Stimulated activated naive B cell treated with anti-CD40 and anti-IgM and Interleukin-4, amounts not matched to agents 10 μg/mL and 1 μg/mL and 100 μg/mL, for 72 hours (primary cell): Measurements from ENCODE around the gene CEP83.
A peak's percentile ranks its signal among the peaks of the same experiment; 100 is the strongest.

Source experiments
- ATAC-seq, 2 donors: fragments of 150-1000 bp; cut with Tn5 transposase; replicated peaks; 2 replicates each; pipeline ENCODE4 v1.10.0; 2021; ENCODE audit warnings: moderate library complexity in 1 of 2
- DNase-seq: peaks from one replicate; pipeline ENCODE4 v3.0.0; 2021
- H3K27ac Mint-ChIP-seq: one replicate; pipeline ENCODE4 v1.8.0; 2022; ENCODE audit warnings: mild to moderate bottlenecking, mixed read lengths
- H3K27me3 Mint-ChIP-seq, 2 donors: one replicate each; pipeline ENCODE4 v1.8.0; 2022; ENCODE audit warnings: mixed read lengths in 2 of 2
- H3K36me3 Mint-ChIP-seq, 2 donors: one replicate each; pipeline ENCODE4 v1.8.0; 2022; ENCODE audit warnings: mixed read lengths in 2 of 2, mild to moderate bottlenecking in 1 of 2
- H3K4me1 Mint-ChIP-seq, 2 donors: one replicate each; pipeline ENCODE4 v1.8.0; 2022; ENCODE audit warnings: mixed read lengths in 2 of 2, mild to moderate bottlenecking in 1 of 2
- H3K4me3 Mint-ChIP-seq, 2 donors: one replicate each; pipeline ENCODE4 v1.8.0; 2022; ENCODE audit warnings: mild to moderate bottlenecking in 2 of 2, mixed read lengths in 2 of 2, moderate library complexity in 1 of 2
- H3K9me3 Mint-ChIP-seq, 2 donors: one replicate each; pipeline ENCODE4 v1.8.0; 2022; ENCODE audit warnings: mixed read lengths in 2 of 2, mild to moderate bottlenecking in 1 of 2

Gene CEP83

DNA sequence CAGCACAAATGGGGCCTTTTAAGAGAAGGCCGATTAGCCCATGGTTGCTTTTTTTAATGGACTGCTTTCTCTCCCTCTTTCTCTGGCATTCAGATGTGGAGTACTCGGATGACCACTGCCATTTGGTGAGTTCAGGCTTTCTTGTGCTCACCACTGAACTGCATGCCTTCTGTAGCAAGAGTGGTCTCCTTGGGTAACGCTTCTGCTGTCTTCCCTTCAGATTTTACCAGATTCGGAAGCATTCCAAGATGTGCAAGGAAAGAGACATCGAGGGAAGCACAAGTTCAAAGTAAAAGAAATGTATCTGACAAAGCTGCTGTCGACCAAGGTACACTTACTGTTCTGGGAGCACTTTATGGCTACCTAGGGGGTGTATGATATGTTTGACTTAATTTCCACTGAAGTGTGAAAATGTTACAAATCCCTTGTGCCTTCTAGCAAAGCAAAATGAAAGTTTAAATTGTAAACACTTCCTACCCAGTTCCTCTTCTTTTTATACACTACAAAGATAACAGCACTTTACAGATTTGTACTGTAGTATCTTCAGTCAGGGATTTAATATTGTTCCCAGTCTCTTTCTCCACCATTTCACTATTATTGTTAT lies 162.5 kb downstream of the CEP83 start:
- peaks cover 60 to 75% of the 10 kb centered on the region in 2 donors for H3K36me3 Mint-ChIP-seq
- peaks cover 46 to 59% of the 10 kb centered on the region in 2 donors for H3K4me1 Mint-ChIP-seq
- ATAC-seq (peak; percentile 91 to 92), DNase-seq (no peak)
- peak overlapping the region; percentile 25 to 40 for H3K4me3 Mint-ChIP-seq
- H3K27me3 Mint-ChIP-seq: no peaks in the 10 kb centered on the region
- peaks cover 10 to 11% of the 10 kb centered on the region in 2 donors for H3K9me3 Mint-ChIP-seq
- peak overlapping the region; percentile 93 for H3K27ac Mint-ChIP-seq

DNA sequence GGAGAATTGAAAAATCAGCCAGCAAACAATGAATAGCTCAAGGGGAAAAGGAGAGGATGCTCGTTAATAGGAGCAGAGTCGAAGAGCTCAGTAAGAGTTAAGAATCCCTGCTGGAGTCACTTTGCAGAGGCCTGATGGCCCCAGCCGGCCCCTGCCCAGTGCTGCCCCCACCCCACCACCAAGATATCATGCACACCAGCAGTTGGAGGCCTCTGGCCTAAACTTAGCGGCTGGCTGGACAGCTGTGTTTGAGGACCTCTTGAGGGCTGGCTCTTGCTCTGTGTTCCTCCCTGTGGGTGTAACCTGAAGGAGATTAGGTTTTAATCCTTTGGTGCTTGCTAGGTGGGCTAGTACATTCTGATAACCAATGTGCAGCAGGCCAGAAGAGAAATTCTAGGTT lies 169.3 kb downstream of the CEP83 start:
- Mint-ChIP-seq H3K4me1 (peaks cover 13 to 45% of the 10 kb centered on the region in 2 donors), H3K4me3 (no peak overlapping the region), H3K27me3 (no peaks in the 10 kb centered on the region), H3K27ac (peak overlapping the region; percentile 51), H3K36me3 (peaks cover 56 to 80% of the 10 kb centered on the region in 2 donors), H3K9me3 (no peaks in the 10 kb centered on the region)
- no peak for ATAC-seq
- DNase-seq: no peak

DNA sequence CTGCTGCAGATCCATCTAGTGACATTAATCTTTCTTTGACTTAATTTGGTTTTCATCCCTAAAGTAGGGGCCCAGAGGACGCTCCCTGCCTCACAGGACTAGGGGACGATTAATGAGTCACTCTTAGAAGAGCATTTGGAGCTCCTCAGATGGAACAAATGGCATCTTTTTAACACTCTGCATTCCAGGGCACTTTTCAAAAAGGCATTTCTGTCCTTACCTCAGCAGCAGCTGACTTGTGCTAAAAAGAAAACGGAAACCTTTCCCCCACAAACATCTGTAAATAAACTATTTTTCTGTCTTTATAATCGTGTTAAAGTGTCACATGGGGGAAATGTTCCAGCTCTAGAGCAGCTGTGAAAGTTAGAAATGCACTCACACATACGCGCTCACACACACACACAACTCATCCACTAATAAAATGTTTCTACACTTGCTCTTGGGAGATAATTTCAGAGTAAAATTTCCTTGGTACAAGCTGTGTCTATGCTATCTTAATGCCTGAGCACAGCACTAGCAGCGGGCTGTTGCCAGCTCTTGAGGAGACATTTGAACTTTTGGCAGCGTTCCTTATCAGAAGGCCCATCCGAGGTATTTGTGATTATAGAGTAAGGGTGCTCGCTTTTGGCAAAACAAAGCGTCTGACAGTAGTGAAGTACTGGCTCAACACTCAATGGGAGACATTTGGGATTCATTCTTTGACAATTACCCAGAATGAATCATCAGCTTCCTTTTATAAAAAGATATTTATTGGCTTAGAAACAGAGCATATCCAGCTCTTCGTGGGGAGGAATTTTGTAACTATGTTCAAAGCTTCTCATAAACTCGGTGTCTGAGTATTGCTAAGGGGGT lies 170.0 kb downstream of the CEP83 start:
- H3K36me3 Mint-ChIP-seq: peaks cover 56 to 80% of the 10 kb centered on the region in 2 donors
- ATAC-seq: no peak
- H3K9me3 Mint-ChIP-seq: no peaks in the 10 kb centered on the region
- H3K27ac Mint-ChIP-seq: peak overlapping the region; percentile 51
- H3K27me3 Mint-ChIP-seq: no peaks in the 10 kb centered on the region
- H3K4me1 Mint-ChIP-seq: peaks cover 14 to 46% of the 10 kb centered on the region in 2 donors
- no peak for DNase-seq
- H3K4me3 Mint-ChIP-seq: no peak overlapping the region

DNA sequence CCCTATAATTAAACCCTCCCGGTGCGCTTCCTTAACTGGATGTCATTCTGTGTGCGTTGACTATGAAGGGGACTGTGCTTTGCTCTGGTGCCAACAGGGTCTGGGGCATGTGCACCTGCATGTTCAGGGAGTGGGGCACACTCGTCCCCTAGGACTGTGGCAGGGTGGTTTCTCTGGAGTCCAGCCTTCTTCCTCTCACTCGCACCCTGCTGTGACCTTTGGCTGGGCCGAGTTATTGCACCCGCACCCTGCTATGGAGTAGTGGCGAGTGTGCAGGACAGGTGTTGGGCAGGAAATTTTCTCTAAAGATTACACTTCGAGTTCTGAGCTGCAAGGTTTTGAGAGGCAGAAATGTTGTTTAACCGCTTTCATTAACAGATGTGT lies 172.4 kb downstream of the CEP83 start:
- peaks cover 62 to 86% of the 10 kb centered on the region in 2 donors for H3K36me3 Mint-ChIP-seq

DNA sequence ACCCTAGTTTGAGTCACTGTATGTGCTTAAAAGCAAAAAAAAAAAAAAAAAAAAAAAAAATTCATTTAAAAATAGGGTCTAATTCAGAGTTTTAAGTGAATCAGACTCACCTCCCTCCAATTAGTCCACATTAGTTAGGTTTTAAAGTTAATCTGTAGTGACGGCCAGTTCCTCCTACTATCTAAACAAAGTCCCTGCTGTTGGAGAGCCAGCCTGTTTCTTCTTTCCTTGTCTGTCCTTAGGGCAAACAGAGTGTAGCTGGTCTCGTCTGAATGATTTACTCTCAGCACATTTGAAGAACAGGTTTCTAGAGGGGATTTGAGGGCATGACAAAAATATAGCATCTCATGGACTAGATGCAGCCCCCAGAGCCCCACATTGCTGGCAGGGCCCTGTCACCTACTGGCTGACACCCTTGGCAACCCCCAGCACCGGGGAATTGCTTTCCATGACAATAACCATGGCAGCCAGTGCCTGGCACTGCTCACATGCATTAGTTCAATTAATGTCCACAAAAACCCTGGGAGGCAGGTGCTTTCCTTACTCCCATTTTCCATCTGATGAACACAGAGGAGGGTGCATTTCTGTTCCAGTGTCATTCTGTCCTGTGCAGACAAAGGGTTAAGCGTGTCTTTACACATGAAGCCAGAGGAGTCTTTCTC lies 173.0 kb downstream of the CEP83 start:
- Mint-ChIP-seq H3K36me3 (peaks cover 63 to 87% of the 10 kb centered on the region in 2 donors), H3K9me3 (no peaks in the 10 kb centered on the region), H3K4me3 (no peak overlapping the region), H3K27ac (no peak overlapping the region), H3K4me1 (peaks cover 22 to 46% of the 10 kb centered on the region in 2 donors), H3K27me3 (no peaks in the 10 kb centered on the region)
- ATAC-seq: no peak
- DNase-seq: no peak

More for the DNA sequence above, 172.4 kb downstream of the CEP83 start:
- Mint-ChIP-seq H3K27me3 (no peaks in the 10 kb centered on the region), H3K27ac (no peak overlapping the region), H3K4me1 (peaks cover 21 to 46% of the 10 kb centered on the region in 2 donors), H3K4me3 (no peak overlapping the region), H3K9me3 (no peaks in the 10 kb centered on the region)
- ATAC-seq (peak in 1 of 2 donors; percentile 25), DNase-seq (no peak)

DNA sequence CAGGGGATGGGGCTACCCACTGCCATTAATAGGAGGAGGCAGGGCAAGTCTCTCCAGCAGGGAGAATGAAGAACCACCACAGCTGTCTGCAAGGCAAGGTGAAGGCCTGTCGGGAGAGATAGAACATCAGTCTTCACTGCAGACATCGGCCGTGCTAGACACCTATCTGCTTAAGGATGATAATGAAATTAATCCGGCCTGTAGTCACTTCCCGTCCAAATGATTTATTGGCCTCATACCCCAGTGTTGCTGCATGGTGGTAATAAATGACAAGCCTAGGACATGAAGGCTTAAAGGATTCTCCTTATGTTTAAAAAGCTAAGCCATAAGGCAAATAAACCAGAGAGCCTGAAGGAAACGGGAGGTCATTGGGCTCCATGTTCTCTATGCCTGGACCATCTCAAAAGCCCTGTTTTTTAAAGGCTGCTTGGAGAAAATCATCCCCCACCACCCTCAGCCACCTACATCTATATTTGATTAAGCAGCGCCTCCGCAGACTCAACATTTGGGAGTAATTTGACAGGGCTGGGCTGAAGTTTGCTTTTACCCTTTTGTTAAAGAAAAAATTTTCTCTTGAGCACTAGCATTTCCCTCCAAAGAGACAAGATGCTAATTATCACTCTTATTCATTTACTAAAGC lies 173.6 kb downstream of the CEP83 start:
- DNase-seq (no peak), ATAC-seq (no peak)
- peaks cover 60 to 85% of the 10 kb centered on the region in 2 donors for H3K36me3 Mint-ChIP-seq
- H3K4me1 Mint-ChIP-seq: peaks cover 22 to 43% of the 10 kb centered on the region in 2 donors
- H3K27ac Mint-ChIP-seq: peak overlapping the region; percentile 66
- H3K9me3 Mint-ChIP-seq: no peaks in the 10 kb centered on the region
- no peak overlapping the region for H3K4me3 Mint-ChIP-seq
- H3K27me3 Mint-ChIP-seq: no peaks in the 10 kb centered on the region

DNA sequence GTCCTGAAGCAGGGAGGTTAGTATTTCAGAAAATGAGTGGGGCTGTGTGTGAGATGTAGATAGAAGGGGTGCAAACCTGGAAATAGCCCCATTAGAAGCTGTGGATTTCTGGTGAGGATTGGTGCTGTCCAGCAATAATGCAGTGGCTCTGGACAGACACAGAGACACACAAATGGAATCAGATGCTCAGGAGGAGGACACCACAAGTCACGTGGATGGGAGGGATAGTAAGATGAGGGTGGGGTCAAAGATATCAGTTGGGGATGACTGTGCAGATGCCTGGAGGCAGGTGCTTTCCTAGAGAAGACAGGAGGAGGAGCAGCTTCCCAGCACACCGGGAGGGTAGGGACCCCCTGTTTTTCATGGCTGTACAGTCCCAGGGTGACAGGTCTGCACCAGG lies 174.8 kb downstream of the CEP83 start:
- H3K4me3 Mint-ChIP-seq: no peak overlapping the region
- no peaks in the 10 kb centered on the region for H3K9me3 Mint-ChIP-seq
- DNase-seq (no peak), ATAC-seq (no peak)
- peaks cover 25 to 51% of the 10 kb centered on the region in 2 donors for H3K4me1 Mint-ChIP-seq
- H3K27ac Mint-ChIP-seq: no peak overlapping the region
- H3K36me3 Mint-ChIP-seq: peaks cover 65 to 85% of the 10 kb centered on the region in 2 donors
- no peaks in the 10 kb centered on the region for H3K27me3 Mint-ChIP-seq

DNA sequence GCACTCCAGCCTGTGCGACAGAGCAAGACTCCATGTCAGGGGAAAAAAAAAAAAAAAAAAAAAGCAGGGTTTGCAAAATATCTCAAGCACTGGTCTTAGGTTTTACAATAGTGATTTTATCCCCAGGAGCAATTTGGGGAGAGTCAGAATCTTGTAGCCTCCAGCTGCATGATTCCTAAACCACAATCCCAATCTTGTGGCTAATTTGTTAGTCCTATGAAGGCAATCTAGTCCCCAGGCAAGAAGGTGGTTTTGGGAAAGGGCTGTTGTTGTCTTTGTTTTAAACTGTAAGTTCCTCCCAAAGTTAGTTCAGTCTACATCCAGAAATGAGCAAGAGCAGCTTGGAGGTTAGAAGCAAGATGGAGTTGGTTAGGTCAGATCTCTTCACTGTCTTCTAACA lies 175.6 kb downstream of the CEP83 start:
- peaks cover 26 to 54% of the 10 kb centered on the region in 2 donors for H3K4me1 Mint-ChIP-seq
- H3K36me3 Mint-ChIP-seq: peaks cover 65 to 82% of the 10 kb centered on the region in 2 donors
- DNase-seq (no peak), ATAC-seq (no peak)
- H3K27ac Mint-ChIP-seq: no peak overlapping the region
- no peak overlapping the region for H3K4me3 Mint-ChIP-seq
- H3K27me3 Mint-ChIP-seq: no peaks in the 10 kb centered on the region
- H3K9me3 Mint-ChIP-seq: no peaks in the 10 kb centered on the region

DNA sequence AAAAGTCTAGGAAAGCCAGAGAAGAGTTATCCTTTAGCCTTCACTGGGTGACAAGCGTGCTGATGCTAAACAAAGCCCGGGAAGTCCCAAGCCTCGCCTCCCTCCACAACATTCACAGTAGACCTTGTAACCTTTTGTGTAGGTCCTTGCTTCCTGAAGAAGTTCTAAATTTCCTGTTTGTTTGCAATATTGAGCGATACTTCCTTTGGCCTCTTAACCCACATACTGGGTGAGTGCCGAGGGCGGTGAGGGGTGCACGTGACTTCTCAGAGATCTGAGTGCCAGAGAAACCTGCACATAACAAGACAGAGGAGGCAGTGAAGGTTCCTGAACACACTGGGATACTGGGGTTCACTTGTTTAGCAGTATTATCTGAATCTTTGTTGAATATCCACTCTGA lies 177.0 kb downstream of the CEP83 start:
- DNase-seq (no peak), ATAC-seq (no peak)
- Mint-ChIP-seq H3K27ac (peak overlapping the region; percentile 87), H3K36me3 (peaks cover 64 to 83% of the 10 kb centered on the region in 2 donors), H3K4me1 (peaks cover 24 to 50% of the 10 kb centered on the region in 2 donors), H3K27me3 (no peaks in the 10 kb centered on the region), H3K9me3 (no peaks in the 10 kb centered on the region), H3K4me3 (no peak overlapping the region)

DNA sequence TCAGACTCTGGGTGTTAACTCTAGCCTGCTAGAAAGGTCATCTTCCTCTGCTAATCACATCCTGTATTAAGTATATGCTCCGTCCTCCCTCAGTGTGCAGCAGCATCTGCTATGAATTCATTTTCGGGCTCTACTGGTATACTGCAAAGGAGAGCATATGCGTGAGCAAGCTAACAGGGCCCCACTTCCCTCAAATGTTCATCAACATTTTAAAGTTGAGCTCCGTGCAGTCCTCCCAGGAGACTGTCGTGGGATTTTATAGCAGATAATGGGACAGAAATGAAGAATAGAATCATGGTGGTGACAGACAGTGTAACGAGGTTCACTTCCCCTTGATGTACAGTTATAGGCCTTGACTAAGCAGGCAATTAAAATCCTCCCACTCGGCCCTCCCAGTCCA lies 179.6 kb downstream of the CEP83 start:
- ATAC-seq: peak; percentile 77 to 82
- DNase-seq: no peak
- H3K27ac Mint-ChIP-seq: no peak overlapping the region
- H3K27me3 Mint-ChIP-seq: no peaks in the 10 kb centered on the region
- H3K36me3 Mint-ChIP-seq: peaks cover 57 to 79% of the 10 kb centered on the region in 2 donors
- peaks cover 19 to 30% of the 10 kb centered on the region in 2 donors for H3K4me1 Mint-ChIP-seq
- H3K9me3 Mint-ChIP-seq: no peaks in the 10 kb centered on the region
- no peak overlapping the region for H3K4me3 Mint-ChIP-seq

DNA sequence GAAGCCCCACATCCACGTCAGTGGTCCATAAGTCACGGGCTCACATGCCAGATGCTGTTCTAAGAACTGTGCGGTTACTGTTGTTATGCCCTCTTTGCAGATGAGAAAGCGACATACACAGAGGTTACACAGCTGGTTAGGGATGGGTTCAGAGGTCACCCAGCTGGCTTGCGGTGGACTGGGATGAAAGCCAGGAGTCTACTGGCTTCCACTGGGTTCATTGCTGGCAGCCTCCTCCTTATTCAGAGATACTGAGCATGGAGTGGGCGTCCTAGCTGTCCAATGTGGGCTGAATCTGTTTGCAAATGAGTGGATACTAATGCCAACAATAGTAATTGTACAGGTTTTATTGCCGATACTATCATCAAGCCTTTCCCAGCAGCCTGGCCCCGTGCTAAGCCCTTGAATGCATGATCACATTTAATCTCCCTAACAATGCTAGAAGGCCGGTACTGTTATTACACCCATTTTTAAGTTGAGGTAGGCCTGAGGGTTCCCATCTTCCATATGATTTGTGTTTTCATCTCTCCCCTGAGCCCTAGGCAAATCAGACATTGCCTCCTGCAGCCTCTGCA lies 182.2 kb downstream of the CEP83 start:
- DNase-seq (no peak), ATAC-seq (no peak)
- Mint-ChIP-seq H3K27me3 (no peaks in the 10 kb centered on the region), H3K4me1 (peaks cover 12 to 21% of the 10 kb centered on the region in 2 donors), H3K27ac (peak overlapping the region; percentile 25), H3K9me3 (no peaks in the 10 kb centered on the region), H3K4me3 (no peak overlapping the region), H3K36me3 (peaks cover 53 to 74% of the 10 kb centered on the region in 2 donors)

DNA sequence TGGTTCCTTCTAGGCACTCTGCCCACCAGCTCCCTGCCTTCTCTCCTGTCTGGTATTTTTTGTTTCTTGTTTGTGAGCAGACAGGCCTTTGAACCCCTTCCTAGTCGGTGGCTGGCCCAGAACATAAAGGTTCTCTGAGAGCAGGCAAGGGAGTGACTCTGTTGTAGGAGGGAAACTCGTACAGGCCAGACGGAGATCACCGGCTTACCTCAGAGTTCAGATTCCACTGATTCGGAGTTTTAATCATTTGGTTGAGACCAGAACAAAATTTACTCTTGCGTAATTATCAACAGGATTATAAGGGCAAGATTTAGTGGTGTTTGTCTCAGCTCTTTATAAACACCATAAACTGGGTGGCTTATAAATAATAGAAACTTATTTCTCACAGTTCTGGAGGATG lies 182.9 kb downstream of the CEP83 start:
- Mint-ChIP-seq H3K27me3 (no peaks in the 10 kb centered on the region), H3K4me1 (peaks cover 15 to 23% of the 10 kb centered on the region in 2 donors), H3K27ac (no peak overlapping the region), H3K4me3 (no peak overlapping the region), H3K36me3 (peaks cover 55 to 74% of the 10 kb centered on the region in 2 donors), H3K9me3 (peaks cover 0 to 5% of the 10 kb centered on the region in 2 donors)
- DNase-seq (no peak), ATAC-seq (no peak)

DNA sequence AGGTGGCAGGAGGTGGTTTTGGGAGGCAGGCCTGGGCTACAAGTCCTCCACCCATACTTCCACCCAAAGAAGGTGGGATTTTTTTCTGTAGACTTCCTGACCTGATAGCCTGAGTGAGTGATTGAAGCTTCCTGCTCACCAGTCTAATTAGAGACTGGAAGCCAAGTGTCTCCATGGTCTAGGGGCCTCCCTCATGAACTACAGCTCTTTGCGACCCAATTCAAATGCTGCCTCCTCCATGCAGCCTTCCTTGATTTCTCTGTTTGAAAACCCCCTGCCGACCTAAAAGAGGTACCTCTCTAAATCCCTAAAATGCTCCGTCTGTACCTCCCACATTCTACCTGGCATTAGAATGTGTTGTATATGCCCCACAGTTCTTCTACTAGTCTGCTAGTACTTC lies 186.4 kb downstream of the CEP83 start:
- Mint-ChIP-seq H3K27me3 (no peaks in the 10 kb centered on the region), H3K4me1 (peaks cover 30 to 46% of the 10 kb centered on the region in 2 donors), H3K9me3 (peaks cover 0 to 8% of the 10 kb centered on the region in 2 donors), H3K27ac (peak overlapping the region; percentile 10), H3K4me3 (no peak overlapping the region), H3K36me3 (peaks cover 54 to 66% of the 10 kb centered on the region in 2 donors)
- no peak for DNase-seq
- no peak for ATAC-seq

DNA sequence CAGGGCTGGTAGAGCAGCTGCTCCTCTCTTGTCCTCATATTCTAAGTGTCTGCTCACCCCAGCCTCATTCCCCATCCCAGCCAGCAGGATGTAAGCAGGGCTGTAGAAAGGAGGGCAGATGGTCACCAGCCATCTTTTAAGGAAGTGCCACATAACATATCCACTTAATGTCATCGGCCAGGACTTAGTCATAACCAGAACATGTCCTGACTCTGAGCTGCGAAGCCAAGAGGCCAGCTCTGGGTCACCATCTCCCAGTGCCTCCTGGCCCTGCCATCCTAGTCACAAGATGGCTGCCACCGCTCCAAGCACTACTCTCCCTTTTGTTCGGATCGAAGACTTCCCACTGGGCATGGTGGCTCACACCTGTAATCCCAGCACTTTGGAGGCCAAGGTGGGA lies 187.4 kb downstream of the CEP83 start:
- peaks cover 38 to 56% of the 10 kb centered on the region in 2 donors for H3K4me1 Mint-ChIP-seq
- peak in 1 of 2 donors; percentile 39 for ATAC-seq
- peaks cover 0 to 8% of the 10 kb centered on the region in 2 donors for H3K9me3 Mint-ChIP-seq
- no peaks in the 10 kb centered on the region for H3K27me3 Mint-ChIP-seq
- peaks cover 50 to 62% of the 10 kb centered on the region in 2 donors for H3K36me3 Mint-ChIP-seq
- H3K4me3 Mint-ChIP-seq: no peak overlapping the region
- DNase-seq: no peak
- H3K27ac Mint-ChIP-seq: peak overlapping the region; percentile 6
